WTC11 (cell line): ENCODE measurements around the gene CLDN34. TPM values are rescaled to one million over a fixed set of nuclear protein-coding genes. Genes with fewer than 3 reads are reported as not detected.

ENCODE experiments used
- ATAC-seq: fragments of 200-7000 bp; cut with Tn5 transposase; 2 replicates; pipeline ENCODE4 v1.10.0; 2021; ENCODE audit warnings: mild to moderate bottlenecking, moderate library complexity
- Bru-seq: library from RNA; stranded (reverse); fragments of 400-500 nt; gene quantifications from one replicate; lab custom pipeline; 2021; lab: Mats Ljungman, UMichigan
- CTCF ChIA-PET: fragments of 300-600 bp; sonication (Branson Sonifier 250); formaldehyde crosslinking; loops from one replicate; lab custom pipeline; 2021; ENCODE audit warnings: antibody characterized with exemption; lab: Charles Lee
- POLR2A ChIA-PET: fragments of 350-600 bp; sonication (Branson Sonifier 250); formaldehyde crosslinking; loops from one replicate; lab custom pipeline; 2021; ENCODE audit warnings: antibody characterized with exemption; lab: Charles Lee
- DNase-seq: peaks from one replicate; pipeline ENCODE4 v3.0.0; 2021; ENCODE audit warnings: low spot score
- H3K27ac Mint-ChIP-seq: 2 replicates; pipeline ENCODE4 v1.8.0; 2021; ENCODE audit warnings: mixed read lengths
- H3K27me3 Mint-ChIP-seq: 2 replicates; pipeline ENCODE4 v1.8.0; 2021; ENCODE audit warnings: low read depth, mild to moderate bottlenecking, moderate library complexity, mixed read lengths
- H3K36me3 Mint-ChIP-seq: 2 replicates; pipeline ENCODE4 v1.8.0; 2021; ENCODE audit warnings: mixed read lengths
- H3K4me1 Mint-ChIP-seq: 2 replicates; pipeline ENCODE4 v1.8.0; 2022; ENCODE audit warnings: mixed read lengths
- H3K4me3 Mint-ChIP-seq: 2 replicates; pipeline ENCODE4 v1.8.0; 2021; ENCODE audit warnings: mild to moderate bottlenecking, moderate library complexity, mixed read lengths
- H3K9me3 Mint-ChIP-seq: 2 replicates; pipeline ENCODE4 v1.8.0; 2021; ENCODE audit warnings: mixed read lengths
- ATF1 ChIP-seq: sonication (generic); formaldehyde crosslinking; IDR thresholded peaks from 2 replicates; pipeline ENCODE4 v1.8.1; 2023; ENCODE audit warnings: mild to moderate bottlenecking, moderate library complexity, missing genetic modification reagents
- CBFB ChIP-seq: sonication (generic); formaldehyde crosslinking; IDR thresholded peaks from 2 replicates; pipeline ENCODE4 v1.8.1; 2022; ENCODE audit warnings: mild to moderate bottlenecking, low read depth, missing genetic modification reagents
- GRHL2 ChIP-seq: fragments of 250-450 bp; sonication (Bioruptor Pico); IDR thresholded peaks from 2 replicates; pipeline ENCODE4 v1.8.0; 2022; ENCODE audit warnings: mild to moderate bottlenecking, moderate library complexity; ENCODE audit not compliant: insufficient replicate concordance, severe bottlenecking
- HMGA2 ChIP-seq: fragments of 250-450 bp; sonication (Bioruptor Pico); IDR thresholded peaks from 2 replicates; pipeline ENCODE4 v1.4.0; 2021; ENCODE audit warnings: mild to moderate bottlenecking, moderate library complexity
- NR1H2 ChIP-seq: sonication (generic); formaldehyde crosslinking; IDR thresholded peaks from 2 replicates; pipeline ENCODE4 v1.9.0; 2021; ENCODE audit warnings: mild to moderate bottlenecking, moderate library complexity, missing genetic modification reagents
- OVOL2 ChIP-seq: fragments of 250-450 bp; sonication (Bioruptor Pico); IDR thresholded peaks from 2 replicates; pipeline ENCODE4 v1.9.0; 2021; ENCODE audit warnings: mild to moderate bottlenecking, borderline replicate concordance
- RORB ChIP-seq: fragments of 250-450 bp; sonication (Bioruptor Pico); IDR thresholded peaks from 2 replicates; pipeline ENCODE4 v1.9.0; 2021; ENCODE audit warnings: mild to moderate bottlenecking
- SMAD3 ChIP-seq: sonication (generic); formaldehyde crosslinking; IDR thresholded peaks from 2 replicates; pipeline ENCODE4 v1.8.0; 2022; ENCODE audit warnings: missing genetic modification reagents, mild to moderate bottlenecking, borderline replicate concordance
- SMAD4 ChIP-seq: sonication (generic); formaldehyde crosslinking; IDR thresholded peaks from 2 replicates; pipeline ENCODE4 v1.8.0; 2022; ENCODE audit warnings: mild to moderate bottlenecking, missing genetic modification reagents
- TEAD1 ChIP-seq: sonication (generic); formaldehyde crosslinking; IDR thresholded peaks from 2 replicates; pipeline ENCODE4 v1.8.0; 2022; ENCODE audit warnings: mild to moderate bottlenecking, missing genetic modification reagents
- TP53 ChIP-seq: sonication (generic); formaldehyde crosslinking; IDR thresholded peaks from 2 replicates; pipeline ENCODE4 v1.8.1; 2023; ENCODE audit warnings: mild to moderate bottlenecking, missing genetic modification reagents
- ZNF219 ChIP-seq: sonication (generic); formaldehyde crosslinking; IDR thresholded peaks from 2 replicates; pipeline ENCODE4 v1.8.0; 2023; ENCODE audit warnings: missing genetic modification reagents, mild to moderate bottlenecking, borderline replicate concordance
- ZNF263 ChIP-seq: sonication (generic); formaldehyde crosslinking; IDR thresholded peaks from 2 replicates; pipeline ENCODE4 v1.8.1; 2022; ENCODE audit warnings: low read depth, mild to moderate bottlenecking, moderate library complexity, missing genetic modification reagents
- ZNF396 ChIP-seq: fragments of 250-450 bp; sonication (Bioruptor Pico); IDR thresholded peaks from 2 replicates; pipeline ENCODE4 v1.8.0; 2021; ENCODE audit warnings: mild to moderate bottlenecking, moderate library complexity, borderline replicate concordance
- ZNF671 ChIP-seq: fragments of 250-450 bp; sonication (Bioruptor Pico); IDR thresholded peaks from 2 replicates; pipeline ENCODE4 v1.8.0; 2021; ENCODE audit warnings: mild to moderate bottlenecking
- long read RNA-seq, 3 experiments: library from RNA in 1 of 3; library from capped mRNA in 1 of 3; library from polyadenylated mRNA in 1 of 3; unstranded in 2 of 3; stranded (forward) in 1 of 3; transcript quantifications; one replicate each; pipeline ENCODE4 v2.0.0, GENCODE V29; 2021
- total RNA-seq: library from RNA; stranded (reverse); gene quantifications from 3 replicates; pipeline ENCODE4 v1.2.3, GENCODE V29; 2021
- TF ChIP-seq, protein P1 (sequence below): sonication (generic); formaldehyde crosslinking; IDR thresholded peaks from 2 replicates; pipeline ENCODE4 v1.8.1; 2023; ENCODE audit warnings: mild to moderate bottlenecking, missing genetic modification reagents
- TF ChIP-seq, protein P2 (sequence below): sonication (generic); formaldehyde crosslinking; conservative IDR thresholded peaks from 2 replicates; pipeline ENCODE4 v1.8.1; 2023; ENCODE audit warnings: mild to moderate bottlenecking, low read depth, missing genetic modification reagents, moderate library complexity
- TF ChIP-seq, protein P3 (sequence below): sonication (generic); formaldehyde crosslinking; IDR thresholded peaks from 2 replicates; pipeline ENCODE4 v1.8.1; 2022; ENCODE audit warnings: low read depth, missing genetic modification reagents, borderline replicate concordance
- TF ChIP-seq, protein P4 (sequence below): sonication (generic); formaldehyde crosslinking; IDR thresholded peaks from 2 replicates; pipeline ENCODE4 v1.8.0; 2022; ENCODE audit warnings: mild to moderate bottlenecking, missing genetic modification reagents
- TF ChIP-seq, protein P5 (sequence below): sonication (generic); formaldehyde crosslinking; IDR thresholded peaks from 2 replicates; pipeline ENCODE4 v1.8.1; 2022; ENCODE audit warnings: mild to moderate bottlenecking, missing genetic modification reagents, moderate library complexity, borderline replicate concordance

CLDN34 gene, protein sequence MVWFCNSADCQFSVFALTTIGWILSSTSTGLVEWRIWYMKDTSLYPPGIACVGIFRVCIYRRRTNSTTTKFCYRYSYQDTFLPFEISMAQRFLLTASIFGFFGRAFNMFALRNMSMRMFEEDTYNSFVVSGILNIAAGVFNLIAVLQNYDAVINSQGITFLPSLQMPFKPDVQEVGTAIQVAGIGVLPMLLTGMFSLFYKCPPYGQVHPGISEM
- 0.52 to 0.62 TPM (median 0.53 TPM) in 3 replicates for total RNA-seq
- percentile 48 among the genes with signal in this experiment for Bru-seq, nascent RNA
- long read RNA-seq, experiment 1: 0 reads
- long read RNA-seq, experiment 2: 0 reads
- long read RNA-seq, experiment 3: 0 reads

DNA sequence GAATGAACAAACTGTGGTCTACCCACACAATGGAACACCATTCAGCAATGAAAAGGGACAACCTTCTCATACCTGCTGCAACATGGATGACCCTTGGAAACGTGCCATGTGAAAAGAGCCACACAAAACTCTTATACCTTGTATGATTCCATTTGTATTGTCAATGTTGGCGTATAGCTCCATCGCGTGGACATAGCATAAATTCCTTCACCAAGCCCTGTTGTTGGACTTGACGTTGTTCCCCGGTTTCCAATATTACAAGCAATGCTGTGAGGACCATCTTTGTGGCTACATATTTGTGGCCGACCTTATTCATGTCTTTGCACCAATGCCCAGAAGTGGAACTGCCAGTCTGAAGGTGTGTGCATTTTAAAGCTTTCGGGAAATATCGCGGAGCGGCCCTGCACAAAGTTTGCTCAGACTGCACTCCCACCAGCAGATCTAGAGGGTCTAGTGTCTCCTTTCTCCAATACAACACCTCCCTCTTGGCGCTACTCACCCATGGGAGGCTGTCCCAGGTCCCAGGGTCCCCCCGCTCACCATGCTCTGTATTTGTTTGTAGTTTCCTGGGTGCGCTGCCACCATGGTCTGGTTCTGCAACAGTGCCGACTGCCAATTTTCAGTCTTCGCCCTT, at the start of gene CLDN34:
Gene CLDN34 (plus strand): TSS at position 584 of the 634 bp plus-strand sequence. CDS start 0 bp downstream, at position 584.
- CTCF ChIA-PET: no interaction called here
- POLR2A ChIA-PET: no interaction called here
- H3K4me1 Mint-ChIP-seq: no peaks in the 10 kb centered on the region
- H3K27ac Mint-ChIP-seq: no peak within 1 kb of the TSS
- ATAC-seq: no peak
- H3K27me3 Mint-ChIP-seq: no peaks in the 10 kb centered on the region; the same call in 1 of the 2 replicates
- H3K9me3 Mint-ChIP-seq: no peaks in the 10 kb centered on the region
- H3K36me3 Mint-ChIP-seq: no peaks in the 10 kb centered on the region
- H3K4me3 Mint-ChIP-seq: no peak within 1 kb of the TSS
- TF ChIP-seq, protein P1, sequence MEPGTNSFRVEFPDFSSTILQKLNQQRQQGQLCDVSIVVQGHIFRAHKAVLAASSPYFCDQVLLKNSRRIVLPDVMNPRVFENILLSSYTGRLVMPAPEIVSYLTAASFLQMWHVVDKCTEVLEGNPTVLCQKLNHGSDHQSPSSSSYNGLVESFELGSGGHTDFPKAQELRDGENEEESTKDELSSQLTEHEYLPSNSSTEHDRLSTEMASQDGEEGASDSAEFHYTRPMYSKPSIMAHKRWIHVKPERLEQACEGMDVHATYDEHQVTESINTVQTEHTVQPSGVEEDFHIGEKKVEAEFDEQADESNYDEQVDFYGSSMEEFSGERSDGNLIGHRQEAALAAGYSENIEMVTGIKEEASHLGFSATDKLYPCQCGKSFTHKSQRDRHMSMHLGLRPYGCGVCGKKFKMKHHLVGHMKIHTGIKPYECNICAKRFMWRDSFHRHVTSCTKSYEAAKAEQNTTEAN (CRISPR knock-in tag): no peak
- no peak for TF ChIP-seq RORB (CRISPR knock-in tag)
- TF ChIP-seq ZNF263 (CRISPR knock-in tag): no peak
- TF ChIP-seq OVOL2: no peak
- TF ChIP-seq, protein P2, sequence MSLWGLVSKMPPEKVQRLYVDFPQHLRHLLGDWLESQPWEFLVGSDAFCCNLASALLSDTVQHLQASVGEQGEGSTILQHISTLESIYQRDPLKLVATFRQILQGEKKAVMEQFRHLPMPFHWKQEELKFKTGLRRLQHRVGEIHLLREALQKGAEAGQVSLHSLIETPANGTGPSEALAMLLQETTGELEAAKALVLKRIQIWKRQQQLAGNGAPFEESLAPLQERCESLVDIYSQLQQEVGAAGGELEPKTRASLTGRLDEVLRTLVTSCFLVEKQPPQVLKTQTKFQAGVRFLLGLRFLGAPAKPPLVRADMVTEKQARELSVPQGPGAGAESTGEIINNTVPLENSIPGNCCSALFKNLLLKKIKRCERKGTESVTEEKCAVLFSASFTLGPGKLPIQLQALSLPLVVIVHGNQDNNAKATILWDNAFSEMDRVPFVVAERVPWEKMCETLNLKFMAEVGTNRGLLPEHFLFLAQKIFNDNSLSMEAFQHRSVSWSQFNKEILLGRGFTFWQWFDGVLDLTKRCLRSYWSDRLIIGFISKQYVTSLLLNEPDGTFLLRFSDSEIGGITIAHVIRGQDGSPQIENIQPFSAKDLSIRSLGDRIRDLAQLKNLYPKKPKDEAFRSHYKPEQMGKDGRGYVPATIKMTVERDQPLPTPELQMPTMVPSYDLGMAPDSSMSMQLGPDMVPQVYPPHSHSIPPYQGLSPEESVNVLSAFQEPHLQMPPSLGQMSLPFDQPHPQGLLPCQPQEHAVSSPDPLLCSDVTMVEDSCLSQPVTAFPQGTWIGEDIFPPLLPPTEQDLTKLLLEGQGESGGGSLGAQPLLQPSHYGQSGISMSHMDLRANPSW (CRISPR knock-in tag): no peak
- TF ChIP-seq ZNF671 (CRISPR knock-in tag): no peak
- no peak for TF ChIP-seq NR1H2 (CRISPR knock-in tag)
- TF ChIP-seq, protein P3, sequence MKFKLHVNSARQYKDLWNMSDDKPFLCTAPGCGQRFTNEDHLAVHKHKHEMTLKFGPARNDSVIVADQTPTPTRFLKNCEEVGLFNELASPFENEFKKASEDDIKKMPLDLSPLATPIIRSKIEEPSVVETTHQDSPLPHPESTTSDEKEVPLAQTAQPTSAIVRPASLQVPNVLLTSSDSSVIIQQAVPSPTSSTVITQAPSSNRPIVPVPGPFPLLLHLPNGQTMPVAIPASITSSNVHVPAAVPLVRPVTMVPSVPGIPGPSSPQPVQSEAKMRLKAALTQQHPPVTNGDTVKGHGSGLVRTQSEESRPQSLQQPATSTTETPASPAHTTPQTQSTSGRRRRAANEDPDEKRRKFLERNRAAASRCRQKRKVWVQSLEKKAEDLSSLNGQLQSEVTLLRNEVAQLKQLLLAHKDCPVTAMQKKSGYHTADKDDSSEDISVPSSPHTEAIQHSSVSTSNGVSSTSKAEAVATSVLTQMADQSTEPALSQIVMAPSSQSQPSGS (CRISPR knock-in tag): no peak
- TF ChIP-seq CBFB (CRISPR knock-in tag): no peak
- no peak for TF ChIP-seq HMGA2 (CRISPR knock-in tag)
- TF ChIP-seq SMAD4 (CRISPR knock-in tag): no peak
- TF ChIP-seq, protein P4, sequence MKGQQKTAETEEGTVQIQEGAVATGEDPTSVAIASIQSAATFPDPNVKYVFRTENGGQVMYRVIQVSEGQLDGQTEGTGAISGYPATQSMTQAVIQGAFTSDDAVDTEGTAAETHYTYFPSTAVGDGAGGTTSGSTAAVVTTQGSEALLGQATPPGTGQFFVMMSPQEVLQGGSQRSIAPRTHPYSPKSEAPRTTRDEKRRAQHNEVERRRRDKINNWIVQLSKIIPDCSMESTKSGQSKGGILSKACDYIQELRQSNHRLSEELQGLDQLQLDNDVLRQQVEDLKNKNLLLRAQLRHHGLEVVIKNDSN (CRISPR knock-in tag): no peak
- no peak for TF ChIP-seq ZNF396
- no peak for TF ChIP-seq TP53
- no peak for TF ChIP-seq GRHL2 (CRISPR knock-in tag)
- no peak for TF ChIP-seq ZNF219 (CRISPR knock-in tag)
- no peak for TF ChIP-seq SMAD3 (CRISPR knock-in tag)
- TF ChIP-seq TEAD1 (CRISPR knock-in tag): no peak
- TF ChIP-seq, protein P5, sequence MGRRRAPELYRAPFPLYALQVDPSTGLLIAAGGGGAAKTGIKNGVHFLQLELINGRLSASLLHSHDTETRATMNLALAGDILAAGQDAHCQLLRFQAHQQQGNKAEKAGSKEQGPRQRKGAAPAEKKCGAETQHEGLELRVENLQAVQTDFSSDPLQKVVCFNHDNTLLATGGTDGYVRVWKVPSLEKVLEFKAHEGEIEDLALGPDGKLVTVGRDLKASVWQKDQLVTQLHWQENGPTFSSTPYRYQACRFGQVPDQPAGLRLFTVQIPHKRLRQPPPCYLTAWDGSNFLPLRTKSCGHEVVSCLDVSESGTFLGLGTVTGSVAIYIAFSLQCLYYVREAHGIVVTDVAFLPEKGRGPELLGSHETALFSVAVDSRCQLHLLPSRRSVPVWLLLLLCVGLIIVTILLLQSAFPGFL: no peak
- TF ChIP-seq ATF1: no peak
- no peak for DNase-seq
